Testis (tissue), 3 donors: ENCODE data around the gene SOX6. TPM values are rescaled to one million over a fixed set of nuclear protein-coding genes. Genes with fewer than 3 reads are reported as not detected.

ENCODE experiments used
- DNase-seq: peaks from one replicate; pipeline ENCODE4 v3.0.0-alpha.2; 2019
- H3K27ac ChIP-seq, 2 donors: fragments of 200-600 bp; sonication (generic); one replicate each; pipeline ENCODE4 v1.5.1; 2019
- H3K27me3 ChIP-seq: fragments of 200-600 bp; sonication (generic); one replicate; pipeline ENCODE4 v1.5.1; 2019
- H3K36me3 ChIP-seq: fragments of 200-600 bp; sonication (generic); one replicate; pipeline ENCODE4 v1.5.1; 2017; ENCODE audit warnings: low read depth; ENCODE audit errors: missing control alignments
- H3K4me1 ChIP-seq: fragments of 200-600 bp; sonication (generic); one replicate; pipeline ENCODE4 v1.5.1; 2019
- H3K4me3 ChIP-seq, 2 donors: fragments of 200-600 bp; sonication (generic); one replicate each; pipeline ENCODE4 v1.5.1; 2017 to 2019
- H3K9me3 ChIP-seq: fragments of 200-600 bp; sonication (generic); one replicate; pipeline ENCODE4 v1.5.1; 2017
- POLR2A ChIP-seq: fragments of 450-650 bp; IDR thresholded peaks from one replicate; pipeline ENCODE4 v1.6.1; 2017; ENCODE audit warnings: antibody characterized with exemption, mild to moderate bottlenecking, moderate library complexity
- WGBS, 2 donors: methylation state at CpG; one replicate each; pipeline ENCODE4 v1.1.5; 2018; 5-methylcytosine and 5-hydroxymethylcytosine counted together
- intact Hi-C: fragments of 100-400 bp; cut with DNase I; formaldehyde crosslinking; loops from one replicate; pipeline ENCODE4 v1.15.1; 2023; ENCODE audit warnings: low total_unique reads
- polyA plus RNA-seq: library from polyadenylated mRNA; stranded (reverse); fragments of 350-450 nt; fragmentation: Illumina TruSeq; extraction: RNeasy Lipid Tissue Mini Kit (QIAGEN cat#74804); gene quantifications from one replicate; pipeline ENCODE4 v1.2.3, GENCODE V29; 2014; ENCODE audit warnings: low read depth, low replicate concordance; ENCODE audit not compliant: insufficient read depth
- total RNA-seq, 2 donors: library from RNA; depleted of rRNA; stranded (reverse); fragments of >200 nt; gene quantifications; one replicate each; pipeline ENCODE4 v1.2.3, GENCODE V29; 2016
- TF ChIP-seq, protein P1 (sequence below), 3 experiments: fragments of 450-650 bp in 2 of 3; fragments of 200-600 bp in 1 of 3; sonication (generic) in 1 of 3; IDR thresholded peaks; one replicate each; pipeline ENCODE4 v1.5.1; 2016 to 2019; ENCODE audit warnings: antibody characterized with exemption in 3 of 3, mild to moderate bottlenecking in 2 of 3, moderate library complexity in 1 of 3

The SOX6 gene
- total and polyA plus RNA-seq, 3 donors from 2014 or later, result 39.6 to 74.0 (median 52.3) TPM

DNA sequence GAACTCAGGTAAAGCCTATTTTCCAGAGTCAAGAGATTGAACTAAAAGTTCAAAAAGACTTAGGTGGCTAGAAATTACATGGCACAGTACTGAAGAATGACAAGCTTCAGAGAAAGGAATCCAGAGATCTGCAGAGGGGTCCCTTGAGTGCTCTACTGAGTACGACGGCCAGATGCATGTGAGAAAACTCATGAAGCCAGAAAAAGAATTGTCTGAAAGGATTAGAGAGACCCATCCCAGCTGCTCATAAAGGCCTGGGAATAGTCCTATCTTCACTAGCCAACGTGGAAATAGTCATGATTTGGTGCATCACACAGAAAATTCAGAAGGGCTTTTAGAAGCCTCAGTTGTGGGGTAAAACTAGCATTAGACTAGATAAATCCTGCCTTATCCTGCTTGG is 91.3 kb downstream of the SOX6 start:
- DNase-seq, result no peak
- Histone ChIP-seq H3K27me3 (no peaks in the 10 kb centered on the region), H3K36me3 (no peaks in the 10 kb centered on the region), H3K27ac (no peak overlapping the region), H3K4me1 (no peaks in the 10 kb centered on the region), H3K4me3 (no peak overlapping the region), H3K9me3 (no peaks in the 10 kb centered on the region)
- no peak for TF ChIP-seq POLR2A
- TF ChIP-seq, protein P1, sequence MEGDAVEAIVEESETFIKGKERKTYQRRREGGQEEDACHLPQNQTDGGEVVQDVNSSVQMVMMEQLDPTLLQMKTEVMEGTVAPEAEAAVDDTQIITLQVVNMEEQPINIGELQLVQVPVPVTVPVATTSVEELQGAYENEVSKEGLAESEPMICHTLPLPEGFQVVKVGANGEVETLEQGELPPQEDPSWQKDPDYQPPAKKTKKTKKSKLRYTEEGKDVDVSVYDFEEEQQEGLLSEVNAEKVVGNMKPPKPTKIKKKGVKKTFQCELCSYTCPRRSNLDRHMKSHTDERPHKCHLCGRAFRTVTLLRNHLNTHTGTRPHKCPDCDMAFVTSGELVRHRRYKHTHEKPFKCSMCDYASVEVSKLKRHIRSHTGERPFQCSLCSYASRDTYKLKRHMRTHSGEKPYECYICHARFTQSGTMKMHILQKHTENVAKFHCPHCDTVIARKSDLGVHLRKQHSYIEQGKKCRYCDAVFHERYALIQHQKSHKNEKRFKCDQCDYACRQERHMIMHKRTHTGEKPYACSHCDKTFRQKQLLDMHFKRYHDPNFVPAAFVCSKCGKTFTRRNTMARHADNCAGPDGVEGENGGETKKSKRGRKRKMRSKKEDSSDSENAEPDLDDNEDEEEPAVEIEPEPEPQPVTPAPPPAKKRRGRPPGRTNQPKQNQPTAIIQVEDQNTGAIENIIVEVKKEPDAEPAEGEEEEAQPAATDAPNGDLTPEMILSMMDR (IDR thresholded peaks at IDR 0.05), result no peak
- WGBS, 2 donors, result 67 to 82% methylated on average over 3 of the region's 3 CpGs
- intact Hi-C loops, result no loop called here

DNA sequence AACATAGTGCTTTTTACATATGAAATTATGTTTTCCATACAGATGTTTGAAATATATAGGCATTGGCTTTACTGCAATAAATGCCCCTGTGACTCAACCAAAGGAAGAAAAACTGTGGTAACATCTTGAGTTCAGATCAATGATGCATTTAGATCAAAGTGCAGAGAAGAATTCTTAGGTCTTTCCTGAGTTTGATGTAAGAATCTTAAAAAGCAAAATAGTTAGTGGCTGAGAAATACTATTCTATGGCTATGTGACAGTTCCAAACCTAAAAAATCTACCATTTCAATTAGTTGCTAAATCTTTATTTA is 93.7 kb downstream of the SOX6 start:
- no peak for DNase-seq
- intact Hi-C loops, result no loop called here

DNA sequence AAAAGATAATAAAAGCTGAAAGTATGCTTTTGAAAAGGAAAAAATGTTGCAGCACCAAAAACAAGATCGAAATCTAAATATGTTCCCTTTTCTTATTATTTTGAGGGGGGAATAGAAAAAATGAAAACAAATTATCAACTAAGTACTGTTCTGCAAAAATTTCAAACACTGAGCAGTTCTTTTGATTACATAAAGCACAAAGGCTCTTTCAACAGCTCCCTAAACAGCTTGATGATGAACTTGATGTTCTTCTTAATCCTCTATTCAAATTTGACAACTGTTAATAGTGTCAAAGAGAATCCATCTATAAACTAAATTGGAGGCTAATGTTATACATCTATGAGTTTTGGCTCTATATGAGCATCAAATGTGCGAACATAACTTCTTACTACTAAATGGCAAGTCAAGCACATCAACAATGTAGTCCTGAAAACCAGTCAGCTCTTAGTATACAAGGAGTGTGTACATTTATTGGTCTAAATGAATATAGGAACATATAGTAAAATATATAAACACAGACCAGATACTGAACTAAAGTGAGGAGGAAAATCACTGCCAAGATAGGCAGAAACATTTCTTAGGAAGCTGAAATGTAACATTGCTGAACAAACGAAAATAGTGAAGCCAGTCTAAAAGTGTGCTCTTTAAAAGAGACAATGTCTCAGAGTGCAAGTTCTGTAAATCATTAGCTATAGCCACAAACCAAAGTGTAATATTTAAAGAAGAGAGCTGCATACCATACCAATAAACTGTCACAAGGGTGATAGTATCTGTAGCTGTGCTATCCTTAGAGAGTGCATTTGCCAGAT is 94.3 kb downstream of the SOX6 start:
- Histone ChIP-seq H3K4me3 (no peak overlapping the region), H3K36me3 (no peaks in the 10 kb centered on the region), H3K27me3 (no peaks in the 10 kb centered on the region), H3K4me1 (no peaks in the 10 kb centered on the region), H3K9me3 (no peaks in the 10 kb centered on the region), H3K27ac (no peak overlapping the region)
- no peak for DNase-seq
- no peak for TF ChIP-seq POLR2A
- TF ChIP-seq, protein P1 (IDR thresholded peaks at IDR 0.05), result no peak
- intact Hi-C loops, result no loop called here
- WGBS, 2 donors, result 62 to 64% methylated on average over 3 of the region's 3 CpGs

More for the DNA sequence above, 93.7 kb downstream of the SOX6 start:
- Histone ChIP-seq H3K4me3 (no peak overlapping the region), H3K4me1 (no peaks in the 10 kb centered on the region), H3K9me3 (no peaks in the 10 kb centered on the region), H3K27me3 (no peaks in the 10 kb centered on the region), H3K27ac (no peak overlapping the region), H3K36me3 (no peaks in the 10 kb centered on the region)
- TF ChIP-seq POLR2A, result no peak
- TF ChIP-seq, protein P1 (IDR thresholded peaks at IDR 0.05), result no peak

DNA sequence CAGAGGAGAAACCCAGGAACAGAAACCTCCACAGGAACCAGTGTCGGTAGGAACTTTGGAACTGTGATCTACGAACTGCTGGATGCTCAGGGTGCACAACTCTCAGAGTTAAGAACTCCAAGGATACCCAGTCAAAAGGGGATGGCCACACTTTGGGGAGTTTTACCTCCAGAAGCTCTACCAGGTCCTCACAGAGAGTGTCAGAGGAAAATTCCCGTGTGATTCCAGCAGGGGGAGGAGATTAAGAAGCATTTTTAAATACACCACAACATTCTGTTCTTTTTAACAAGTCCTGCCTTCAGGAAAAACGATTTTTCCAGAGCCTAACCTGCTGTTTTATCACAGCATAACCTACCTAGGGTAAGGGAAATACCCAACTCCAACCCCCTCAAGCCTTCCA is 104.0 kb downstream of the SOX6 start:
- intact Hi-C loops, result no loop called here
- no peak overlapping the region for H3K27ac ChIP-seq
- no peak for DNase-seq
- TF ChIP-seq, protein P1 (IDR thresholded peaks at IDR 0.05), result peak in 1 of 3 experiments; percentile 19
- no peak for TF ChIP-seq POLR2A
- H3K9me3 ChIP-seq, result no peaks in the 10 kb centered on the region
- H3K27me3 ChIP-seq, result no peaks in the 10 kb centered on the region
- 66 to 83% methylated on average over 4 of the region's 4 CpGs for WGBS, 2 donors
- no peaks in the 10 kb centered on the region for H3K4me1 ChIP-seq
- H3K36me3 ChIP-seq, result no peaks in the 10 kb centered on the region
- H3K4me3 ChIP-seq, result no peak overlapping the region

DNA sequence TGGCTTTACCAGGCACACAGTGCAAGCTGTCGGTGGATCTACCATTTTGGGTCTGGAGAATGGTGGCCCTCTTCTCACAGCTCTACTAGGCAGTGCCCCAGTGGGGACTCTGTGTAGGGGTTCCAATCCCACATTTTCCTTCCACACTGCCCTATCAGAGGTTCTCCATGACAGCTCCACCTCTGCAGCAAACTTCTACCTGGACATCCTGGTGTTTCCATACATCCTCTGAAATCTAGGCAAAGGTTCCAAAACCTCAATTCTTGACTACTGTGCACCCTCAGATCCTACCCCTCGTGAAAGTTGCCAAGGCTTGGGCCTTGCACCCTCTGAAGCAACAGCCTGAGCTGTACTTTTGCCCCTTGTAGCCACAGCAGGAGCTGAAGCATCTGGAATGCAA is 108.1 kb downstream of the SOX6 start:
- TF ChIP-seq, protein P1 (IDR thresholded peaks at IDR 0.05), result no peak
- TF ChIP-seq POLR2A, result no peak
- Histone ChIP-seq H3K27ac (no peak overlapping the region), H3K36me3 (no peaks in the 10 kb centered on the region), H3K9me3 (no peaks in the 10 kb centered on the region), H3K4me3 (no peak overlapping the region), H3K4me1 (no peaks in the 10 kb centered on the region), H3K27me3 (no peaks in the 10 kb centered on the region)
- intact Hi-C loops, result no loop called here
- DNase-seq, result no peak
- 92 to 95% methylated on average over 2 of the region's 2 CpGs for WGBS, 2 donors
